ENCODE data around the gene RNF103.

DNA sequence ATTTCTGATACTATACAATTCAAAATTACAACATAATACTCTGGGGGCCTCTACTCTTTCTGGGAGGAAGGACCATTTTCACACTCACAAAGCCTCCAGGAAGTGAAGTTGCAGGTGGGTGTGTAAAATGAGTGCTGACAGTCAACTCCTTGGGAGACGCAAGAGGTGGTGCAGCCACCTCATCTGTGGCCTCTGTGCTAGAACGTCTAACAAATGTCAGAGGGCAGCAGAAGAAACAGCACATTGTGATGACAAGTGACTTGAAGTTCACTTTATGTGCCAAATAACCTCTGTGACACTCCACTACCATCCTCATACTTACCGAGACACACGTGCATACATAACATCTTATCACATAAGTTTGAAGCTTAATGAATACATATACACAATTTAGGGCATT is 10.2 kb downstream of the RNF103 start:
- TF ChIP-seq, protein P1, sequence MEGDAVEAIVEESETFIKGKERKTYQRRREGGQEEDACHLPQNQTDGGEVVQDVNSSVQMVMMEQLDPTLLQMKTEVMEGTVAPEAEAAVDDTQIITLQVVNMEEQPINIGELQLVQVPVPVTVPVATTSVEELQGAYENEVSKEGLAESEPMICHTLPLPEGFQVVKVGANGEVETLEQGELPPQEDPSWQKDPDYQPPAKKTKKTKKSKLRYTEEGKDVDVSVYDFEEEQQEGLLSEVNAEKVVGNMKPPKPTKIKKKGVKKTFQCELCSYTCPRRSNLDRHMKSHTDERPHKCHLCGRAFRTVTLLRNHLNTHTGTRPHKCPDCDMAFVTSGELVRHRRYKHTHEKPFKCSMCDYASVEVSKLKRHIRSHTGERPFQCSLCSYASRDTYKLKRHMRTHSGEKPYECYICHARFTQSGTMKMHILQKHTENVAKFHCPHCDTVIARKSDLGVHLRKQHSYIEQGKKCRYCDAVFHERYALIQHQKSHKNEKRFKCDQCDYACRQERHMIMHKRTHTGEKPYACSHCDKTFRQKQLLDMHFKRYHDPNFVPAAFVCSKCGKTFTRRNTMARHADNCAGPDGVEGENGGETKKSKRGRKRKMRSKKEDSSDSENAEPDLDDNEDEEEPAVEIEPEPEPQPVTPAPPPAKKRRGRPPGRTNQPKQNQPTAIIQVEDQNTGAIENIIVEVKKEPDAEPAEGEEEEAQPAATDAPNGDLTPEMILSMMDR (IDR thresholded peaks at IDR 0.05; ENCODE audit: low read depth, low read length), result no peak
- TF ChIP-seq EZH2phosphoT487 (IDR thresholded peaks at IDR 0.05; ENCODE audit: low read depth), result no peak

Measured in OCI-LY3 (cell line).